ENCODE measurements around the gene URB1. TPM values are rescaled to one million over a fixed set of nuclear protein-coding genes. Genes with fewer than 3 reads are reported as not detected.

URB1 gene
- polyA plus RNA-seq, 1 of the 3 experiments (the other 2 are of a cell fraction) = 9.9 TPM

- TF ChIP-seq GABPA (IDR thresholded peaks at IDR 0.05; ENCODE audit: low read depth) (no peak), RCOR1 (IDR thresholded peaks at IDR 0.05; ENCODE audit: low read length) (no peak), TAF1 (IDR thresholded peaks at IDR 0.05; ENCODE audit: borderline replicate concordance, low read depth, low read length) (no peak), REST (IDR thresholded peaks at IDR 0.05; ENCODE audit: low read depth, low read length) (no peak)
- TF ChIP-seq, protein P1, sequence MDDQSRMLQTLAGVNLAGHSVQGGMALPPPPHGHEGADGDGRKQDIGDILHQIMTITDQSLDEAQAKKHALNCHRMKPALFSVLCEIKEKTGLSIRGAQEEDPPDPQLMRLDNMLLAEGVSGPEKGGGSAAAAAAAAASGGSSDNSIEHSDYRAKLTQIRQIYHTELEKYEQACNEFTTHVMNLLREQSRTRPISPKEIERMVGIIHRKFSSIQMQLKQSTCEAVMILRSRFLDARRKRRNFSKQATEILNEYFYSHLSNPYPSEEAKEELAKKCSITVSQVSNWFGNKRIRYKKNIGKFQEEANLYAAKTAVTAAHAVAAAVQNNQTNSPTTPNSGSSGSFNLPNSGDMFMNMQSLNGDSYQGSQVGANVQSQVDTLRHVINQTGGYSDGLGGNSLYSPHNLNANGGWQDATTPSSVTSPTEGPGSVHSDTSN (IDR thresholded peaks at IDR 0.05) = no peak
Measured at GRCh38 chr21:32279377-32279680, 113.5 kb downstream of the URB1 start (continued).

DNA sequence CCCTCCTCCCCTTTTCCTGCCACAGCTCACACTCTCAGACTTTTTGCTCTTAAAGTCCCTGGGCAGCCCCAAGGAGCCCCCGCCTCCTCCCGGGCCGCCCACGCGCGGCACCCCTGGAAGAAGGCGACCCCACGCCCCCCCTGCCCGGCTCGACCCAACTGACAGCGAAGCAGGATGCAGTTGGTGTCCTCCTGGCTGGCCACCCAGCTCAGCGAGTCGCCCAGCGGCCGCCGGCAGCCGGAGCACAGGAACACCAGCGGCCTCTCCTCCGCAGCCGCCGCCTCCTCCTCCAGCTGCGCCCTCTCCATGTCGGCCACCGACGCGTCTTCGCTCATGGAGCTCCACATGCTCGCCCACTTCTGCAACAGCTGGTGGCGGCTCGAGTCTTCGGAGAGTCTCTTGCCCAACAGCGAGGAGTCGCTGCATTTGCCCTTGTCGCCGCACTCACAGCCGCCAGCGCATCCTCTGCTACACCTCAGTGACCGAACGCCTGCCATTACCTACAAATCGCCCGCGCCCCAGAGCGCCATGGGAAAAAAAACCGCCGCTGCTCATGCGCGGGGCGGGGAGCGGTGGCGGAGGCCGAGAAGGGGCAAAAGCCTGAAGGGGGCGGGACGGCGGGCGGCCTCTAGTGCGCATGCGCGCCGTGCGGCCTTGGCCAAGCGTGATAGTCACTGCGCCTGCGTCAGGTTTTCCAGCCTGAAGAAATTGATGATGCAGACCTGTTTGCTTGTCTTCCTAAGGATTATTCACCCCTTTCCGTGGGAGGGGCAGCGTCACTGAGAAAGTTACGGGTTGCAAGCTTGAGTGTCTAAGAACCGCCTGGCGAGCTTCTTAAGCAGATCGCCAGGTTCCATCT, 114.1 kb downstream of the URB1 start, which contains the start of gene MIS18A:
MIS18A (minus strand) TSS at position 532 of the 859 bp plus-strand sequence; CDS start at position 497, 35 bp downstream.
- Histone ChIP-seq H3K27me3 (ENCODE audit: insufficient read depth) (no peaks in the 10 kb centered on the region), H3K79me2 (ENCODE audit: insufficient read depth) (peaks cover 32% of the 10 kb centered on the region), H3K9ac (peak within 1 kb of the TSS; percentile 68), H3K4me2 (peak within 1 kb of the TSS; percentile 93), H3K4me3 (ENCODE audit: low read depth in 2 of 2, low read length in 1 of 2) (peak within 1 kb of the TSS; percentile 74 to 83), H3K4me1 (ENCODE audit: control insufficient read depth in 1 of 2, insufficient read depth in 2 of 2, low read depth in 1 of 2, low read length in 1 of 2) (peaks cover 0 to 14% of the 10 kb centered on the region in 2 experiments; a peak in 2 of 4 replicates), H3F3A (replicated peaks; ENCODE audit: insufficient read depth) (peaks cover 12% of the 10 kb centered on the region), H3K27ac (ENCODE audit: low read depth in 2 of 2, low read length in 1 of 2) (peak within 1 kb of the TSS; percentile 11 to 64; a peak in 3 of 4 replicates), H2AFZ (ENCODE audit: low read depth) (peak within 1 kb of the TSS; percentile 94), H3K9me3 (no peaks in the 10 kb centered on the region), H3K36me3 (replicated peaks in 1 of 2; ENCODE audit: control insufficient read depth in 1 of 2, insufficient read depth in 2 of 2, low read length in 1 of 2) (peaks cover 8 to 15% of the 10 kb centered on the region in 2 experiments), H3K9me2 (no peaks in the 10 kb centered on the region), H4K20me1 (ENCODE audit: insufficient read depth) (no peaks in the 10 kb centered on the region)
- ChIA-PET POLR2A (interaction anchor here (0.6 kb wide), 1 partner anchor 1067 kb away, joined by 4 read pairs; no protein-coding TSS in a partner anchor), CTCF (interaction anchor here (0.9 to 1.3 kb wide), 4 partner anchors 13 to 322 kb away, joined by 3 to 8 read pairs (median 4); no protein-coding TSS in a partner anchor)
- DNase-seq = peak; percentile 98
- WGBS (ENCODE audit: low lambda C conversion rate) = 0% methylated on average over 19 of the region's 69 CpGs
- TF ChIP-seq FOXM1 (IDR thresholded peaks at IDR 0.05; ENCODE audit: low read depth) = no peak
- peak; percentile 88 for TF ChIP-seq YY1 (IDR thresholded peaks at IDR 0.05; ENCODE audit: low read depth)
- TF ChIP-seq NFIC (IDR thresholded peaks at IDR 0.05; ENCODE audit: borderline replicate concordance) = no peak
- TF ChIP-seq, protein P2, sequence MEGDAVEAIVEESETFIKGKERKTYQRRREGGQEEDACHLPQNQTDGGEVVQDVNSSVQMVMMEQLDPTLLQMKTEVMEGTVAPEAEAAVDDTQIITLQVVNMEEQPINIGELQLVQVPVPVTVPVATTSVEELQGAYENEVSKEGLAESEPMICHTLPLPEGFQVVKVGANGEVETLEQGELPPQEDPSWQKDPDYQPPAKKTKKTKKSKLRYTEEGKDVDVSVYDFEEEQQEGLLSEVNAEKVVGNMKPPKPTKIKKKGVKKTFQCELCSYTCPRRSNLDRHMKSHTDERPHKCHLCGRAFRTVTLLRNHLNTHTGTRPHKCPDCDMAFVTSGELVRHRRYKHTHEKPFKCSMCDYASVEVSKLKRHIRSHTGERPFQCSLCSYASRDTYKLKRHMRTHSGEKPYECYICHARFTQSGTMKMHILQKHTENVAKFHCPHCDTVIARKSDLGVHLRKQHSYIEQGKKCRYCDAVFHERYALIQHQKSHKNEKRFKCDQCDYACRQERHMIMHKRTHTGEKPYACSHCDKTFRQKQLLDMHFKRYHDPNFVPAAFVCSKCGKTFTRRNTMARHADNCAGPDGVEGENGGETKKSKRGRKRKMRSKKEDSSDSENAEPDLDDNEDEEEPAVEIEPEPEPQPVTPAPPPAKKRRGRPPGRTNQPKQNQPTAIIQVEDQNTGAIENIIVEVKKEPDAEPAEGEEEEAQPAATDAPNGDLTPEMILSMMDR (IDR thresholded peaks at IDR 0.05) = no peak
- TF ChIP-seq, protein P3, sequence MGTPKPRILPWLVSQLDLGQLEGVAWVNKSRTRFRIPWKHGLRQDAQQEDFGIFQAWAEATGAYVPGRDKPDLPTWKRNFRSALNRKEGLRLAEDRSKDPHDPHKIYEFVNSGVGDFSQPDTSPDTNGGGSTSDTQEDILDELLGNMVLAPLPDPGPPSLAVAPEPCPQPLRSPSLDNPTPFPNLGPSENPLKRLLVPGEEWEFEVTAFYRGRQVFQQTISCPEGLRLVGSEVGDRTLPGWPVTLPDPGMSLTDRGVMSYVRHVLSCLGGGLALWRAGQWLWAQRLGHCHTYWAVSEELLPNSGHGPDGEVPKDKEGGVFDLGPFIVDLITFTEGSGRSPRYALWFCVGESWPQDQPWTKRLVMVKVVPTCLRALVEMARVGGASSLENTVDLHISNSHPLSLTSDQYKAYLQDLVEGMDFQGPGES (IDR thresholded peaks at IDR 0.05; ENCODE audit: low read depth, low read length) = no peak
- TF ChIP-seq RXRA (IDR thresholded peaks at IDR 0.05; ENCODE audit: borderline replicate concordance, low read depth) = no peak
- no peak for TF ChIP-seq EP300 (IDR thresholded peaks at IDR 0.05; ENCODE audit: borderline replicate concordance in 1 of 2, low read depth in 1 of 2, low read length in 1 of 2)
- TF ChIP-seq USF1 (IDR thresholded peaks at IDR 0.05; ENCODE audit: borderline replicate concordance, low read depth) = no peak
- TF ChIP-seq TEAD4 (IDR thresholded peaks at IDR 0.05; ENCODE audit: borderline replicate concordance, insufficient read depth) = no peak
- TF ChIP-seq EZH2phosphoT487 (IDR thresholded peaks at IDR 0.05; ENCODE audit: borderline replicate concordance, low read depth) = no peak
- no peak for TF ChIP-seq MEF2A (IDR thresholded peaks at IDR 0.05; ENCODE audit: borderline replicate concordance, low read depth)
- TF ChIP-seq GATA2 (CRISPR knock-in tag; IDR thresholded peaks at IDR 0.05) = no peak
